ENCODE results near the gene ERI2. TPM values are rescaled to one million over a fixed set of nuclear protein-coding genes. Genes with fewer than 3 reads are reported as not detected.
"Not testable (repeated sequence)": the region's sequence is repeated elsewhere in the genome, so short reads cannot be mapped to it uniquely, and the experiment has no call there.

The ERI2 gene
- total RNA-seq, 1 experiment from 2014 or later = 16.9 TPM

DNA sequence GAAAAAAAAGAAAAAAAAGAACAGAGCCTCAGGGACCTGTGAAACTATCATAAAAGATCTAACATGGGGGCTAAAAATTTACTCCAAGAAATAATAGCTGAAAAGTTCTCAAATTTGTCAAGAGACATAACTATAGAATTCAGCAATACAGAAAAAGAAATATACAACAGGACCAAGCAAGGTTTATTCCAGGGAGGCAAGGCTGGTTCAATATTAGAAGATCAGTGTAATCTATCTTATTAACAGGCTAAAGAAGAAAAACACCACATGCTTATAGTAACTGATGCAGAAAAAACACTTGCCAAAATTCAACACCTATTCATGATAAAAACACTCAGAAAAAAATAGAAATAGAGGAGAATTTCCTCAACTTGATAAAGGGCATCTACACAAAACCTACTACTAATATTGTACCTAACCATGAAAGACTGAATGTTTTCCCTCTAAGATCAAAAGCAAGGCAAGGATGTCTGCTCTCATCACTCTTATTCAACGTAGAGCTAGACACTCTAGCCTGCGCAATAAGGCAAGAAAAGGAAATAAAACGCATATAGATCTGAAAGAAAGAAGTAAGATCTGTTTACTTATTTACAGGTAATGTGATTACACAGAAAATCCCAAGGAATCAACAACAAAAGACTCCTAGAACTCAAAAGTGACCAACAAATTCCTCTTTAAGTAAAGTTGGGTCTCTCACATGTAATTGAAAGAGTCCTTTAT lies 43.7 kb downstream of the ERI2 start:
- ATAC-seq (no peak), DNase-seq (ENCODE audit: low spot score) (no peak)
- Mint-ChIP-seq H3K27me3 (ENCODE audit: low read depth) (peaks cover 6% of the 10 kb centered on the region), H3K4me3 (peak overlapping the region; percentile 79; the same call in 1 of the 2 replicates), H3K27ac (no peak overlapping the region), H3K9me3 (peaks cover 25% of the 10 kb centered on the region), H3K36me3 (peaks cover 8% of the 10 kb centered on the region; the same call in 1 of the 2 replicates), H3K4me1 (peaks cover 18% of the 10 kb centered on the region)
- ChIA-PET CTCF (interaction anchor here (1.0 kb wide), 2 partner anchors 11 to 1161 kb away, joined by 3 to 4 read pairs; no protein-coding TSS in a partner anchor), POLR2A (no interaction called here)
- TF ChIP-seq GTF2I (CRISPR knock-in tag; conservative IDR thresholded peaks at IDR 0.05) (no peak), NR2C2 (CRISPR knock-in tag; IDR thresholded peaks at IDR 0.05) (no peak), ELF4 (CRISPR knock-in tag; IDR thresholded peaks at IDR 0.05; ENCODE audit: low read depth) (no peak)
- TF ChIP-seq, protein P1, sequence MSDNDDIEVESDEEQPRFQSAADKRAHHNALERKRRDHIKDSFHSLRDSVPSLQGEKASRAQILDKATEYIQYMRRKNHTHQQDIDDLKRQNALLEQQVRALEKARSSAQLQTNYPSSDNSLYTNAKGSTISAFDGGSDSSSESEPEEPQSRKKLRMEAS (CRISPR knock-in tag; IDR thresholded peaks at IDR 0.05) = no peak
- TF ChIP-seq, protein P2, sequence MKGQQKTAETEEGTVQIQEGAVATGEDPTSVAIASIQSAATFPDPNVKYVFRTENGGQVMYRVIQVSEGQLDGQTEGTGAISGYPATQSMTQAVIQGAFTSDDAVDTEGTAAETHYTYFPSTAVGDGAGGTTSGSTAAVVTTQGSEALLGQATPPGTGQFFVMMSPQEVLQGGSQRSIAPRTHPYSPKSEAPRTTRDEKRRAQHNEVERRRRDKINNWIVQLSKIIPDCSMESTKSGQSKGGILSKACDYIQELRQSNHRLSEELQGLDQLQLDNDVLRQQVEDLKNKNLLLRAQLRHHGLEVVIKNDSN (CRISPR knock-in tag; IDR thresholded peaks at IDR 0.05) = no peak

DNA sequence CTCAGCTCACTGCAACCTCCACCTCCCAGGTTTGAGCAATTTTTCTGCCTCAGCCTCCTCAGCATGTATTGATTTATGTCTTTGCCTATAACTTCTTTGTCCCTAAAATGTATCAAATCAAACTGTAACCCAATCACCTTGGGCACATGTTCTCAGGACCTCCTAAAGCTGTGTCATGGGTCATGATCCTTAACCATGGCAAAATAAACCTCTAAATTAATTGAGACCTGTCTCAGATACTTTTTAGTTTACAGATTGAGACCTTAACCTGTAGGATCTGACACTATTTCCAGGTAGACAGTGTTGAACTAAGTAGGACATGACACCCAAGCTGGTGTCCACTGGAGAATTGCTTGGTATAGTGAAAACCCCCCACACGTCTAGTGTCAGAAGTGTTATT lies 45.1 kb downstream of the ERI2 start:
- H3K4me1 Mint-ChIP-seq = peaks cover 18% of the 10 kb centered on the region

DNA sequence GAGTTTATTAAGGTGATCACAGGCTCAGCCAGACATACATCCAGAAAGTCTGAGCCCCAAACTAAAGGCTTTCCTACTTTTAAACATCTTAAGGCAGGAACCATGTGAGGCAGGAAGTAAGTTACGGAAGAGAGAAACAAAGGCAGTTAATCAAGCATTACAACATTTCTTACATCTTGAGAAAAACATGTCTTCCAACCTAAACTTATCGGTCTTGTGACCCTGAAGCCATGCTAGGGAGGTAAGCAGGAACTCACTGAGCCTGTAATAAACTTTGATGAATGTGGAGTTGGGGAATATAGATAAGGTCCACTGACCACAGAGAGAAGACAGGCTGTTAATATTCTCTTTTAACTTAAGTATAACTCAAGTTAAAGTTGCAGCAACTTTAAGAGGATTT lies 45.9 kb downstream of the ERI2 start:
- peaks cover 6% of the 10 kb centered on the region for H3K27me3 Mint-ChIP-seq (ENCODE audit: low read depth)
- peaks cover 25% of the 10 kb centered on the region for H3K9me3 Mint-ChIP-seq
- H3K27ac Mint-ChIP-seq = no peak overlapping the region
- TF ChIP-seq NR1H2 (CRISPR knock-in tag; IDR thresholded peaks at IDR 0.05) (no peak), ZNF232 (CRISPR knock-in tag; IDR thresholded peaks at IDR 0.05) (no peak), PRRX2 (CRISPR knock-in tag; IDR thresholded peaks at IDR 0.05) (no peak)
- TF ChIP-seq, protein P3, sequence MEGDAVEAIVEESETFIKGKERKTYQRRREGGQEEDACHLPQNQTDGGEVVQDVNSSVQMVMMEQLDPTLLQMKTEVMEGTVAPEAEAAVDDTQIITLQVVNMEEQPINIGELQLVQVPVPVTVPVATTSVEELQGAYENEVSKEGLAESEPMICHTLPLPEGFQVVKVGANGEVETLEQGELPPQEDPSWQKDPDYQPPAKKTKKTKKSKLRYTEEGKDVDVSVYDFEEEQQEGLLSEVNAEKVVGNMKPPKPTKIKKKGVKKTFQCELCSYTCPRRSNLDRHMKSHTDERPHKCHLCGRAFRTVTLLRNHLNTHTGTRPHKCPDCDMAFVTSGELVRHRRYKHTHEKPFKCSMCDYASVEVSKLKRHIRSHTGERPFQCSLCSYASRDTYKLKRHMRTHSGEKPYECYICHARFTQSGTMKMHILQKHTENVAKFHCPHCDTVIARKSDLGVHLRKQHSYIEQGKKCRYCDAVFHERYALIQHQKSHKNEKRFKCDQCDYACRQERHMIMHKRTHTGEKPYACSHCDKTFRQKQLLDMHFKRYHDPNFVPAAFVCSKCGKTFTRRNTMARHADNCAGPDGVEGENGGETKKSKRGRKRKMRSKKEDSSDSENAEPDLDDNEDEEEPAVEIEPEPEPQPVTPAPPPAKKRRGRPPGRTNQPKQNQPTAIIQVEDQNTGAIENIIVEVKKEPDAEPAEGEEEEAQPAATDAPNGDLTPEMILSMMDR (IDR thresholded peaks at IDR 0.05) = no peak
- no peak overlapping the region for H3K4me3 Mint-ChIP-seq
- ChIA-PET CTCF (no interaction called here), POLR2A (no interaction called here)
- DNase-seq (ENCODE audit: low spot score) (no peak), ATAC-seq (no peak)
- H3K4me1 Mint-ChIP-seq = peaks cover 18% of the 10 kb centered on the region
- H3K36me3 Mint-ChIP-seq = peaks cover 8% of the 10 kb centered on the region; the same call in 1 of the 2 replicates

More for the DNA sequence above, 45.1 kb downstream of the ERI2 start:
- POLR2A ChIA-PET = no interaction called here
- Mint-ChIP-seq H3K27me3 (ENCODE audit: low read depth) (peaks cover 6% of the 10 kb centered on the region), H3K36me3 (peaks cover 8% of the 10 kb centered on the region; the same call in 1 of the 2 replicates), H3K27ac (no peak overlapping the region), H3K4me3 (no peak overlapping the region), H3K9me3 (peaks cover 25% of the 10 kb centered on the region)
- ATAC-seq (no peak), DNase-seq (ENCODE audit: low spot score) (no peak)
- CTCF ChIA-PET = no interaction called here
- TF ChIP-seq RELA (CRISPR knock-in tag; IDR thresholded peaks at IDR 0.05; ENCODE audit: borderline replicate concordance) = no peak
- no peak for TF ChIP-seq TEAD4 (CRISPR knock-in tag; IDR thresholded peaks at IDR 0.05)
- no peak for TF ChIP-seq NFE2L1 (CRISPR knock-in tag; IDR thresholded peaks at IDR 0.05)
- no peak for TF ChIP-seq OVOL2 (CRISPR knock-in tag; IDR thresholded peaks at IDR 0.05; ENCODE audit: borderline replicate concordance)
- TF ChIP-seq NFYB (CRISPR knock-in tag; conservative IDR thresholded peaks at IDR 0.05; ENCODE audit: low read depth) = no peak

DNA sequence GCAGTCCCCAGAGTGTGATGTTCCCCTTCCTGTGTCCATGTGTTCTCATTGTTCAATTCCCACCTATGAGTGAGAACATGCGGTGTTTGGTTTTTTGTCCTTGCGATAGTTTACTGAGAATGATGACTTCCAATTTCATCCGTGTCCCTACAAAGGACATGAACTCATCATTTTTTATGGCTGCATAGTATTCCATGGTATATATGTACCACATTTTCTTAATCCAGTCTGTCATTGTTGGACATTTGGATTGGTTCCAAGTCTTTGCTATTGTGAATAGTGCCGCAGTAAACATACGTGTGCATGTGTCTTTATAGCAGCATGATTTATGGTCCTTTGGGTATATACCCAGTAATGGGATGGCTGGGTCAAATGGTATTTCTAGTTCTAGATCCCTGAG lies 50.5 kb downstream of the ERI2 start:
- H3K36me3 Mint-ChIP-seq; H3K4me1 Mint-ChIP-seq; H3K4me3 Mint-ChIP-seq; H3K9me3 Mint-ChIP-seq; POLR2A ChIA-PET; ATAC-seq; H3K27ac Mint-ChIP-seq; H3K27me3 Mint-ChIP-seq (ENCODE audit: low read depth); DNase-seq (ENCODE audit: low spot score): not testable (repeated sequence)
- CTCF ChIA-PET = interaction anchor here (1.5 kb wide), 1 partner anchor 1172 kb away, joined by 3 read pairs; no protein-coding TSS in a partner anchor

DNA sequence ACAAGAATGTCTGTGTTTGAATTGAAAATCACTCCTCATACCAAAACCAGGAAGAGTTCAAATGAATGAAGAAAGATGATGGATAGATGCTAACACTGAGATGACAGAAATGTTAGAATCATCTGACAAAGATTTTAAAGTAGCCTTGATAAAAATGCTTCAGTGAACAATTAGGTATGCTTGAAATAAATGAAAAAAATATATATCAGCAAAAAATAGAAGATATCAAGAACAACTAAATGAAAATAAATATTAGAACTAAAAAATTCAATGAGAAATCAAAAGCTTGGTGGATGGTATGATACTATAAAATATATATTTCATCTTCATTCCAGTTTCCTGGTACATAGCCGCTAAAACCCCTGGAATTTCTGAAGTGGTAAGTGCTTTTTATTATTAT lies 51.0 kb downstream of the ERI2 start:
- Mint-ChIP-seq H3K27me3 (ENCODE audit: low read depth) (peaks cover 9% of the 10 kb centered on the region), H3K4me3 (no peak overlapping the region), H3K9me3 (no peaks in the 10 kb centered on the region; the same call in 1 of the 2 replicates), H3K36me3 (no peaks in the 10 kb centered on the region), H3K27ac (no peak overlapping the region), H3K4me1 (no peaks in the 10 kb centered on the region)
- ChIA-PET CTCF (interaction anchor here (1.5 kb wide), 1 partner anchor 1172 kb away, joined by 3 read pairs; no protein-coding TSS in a partner anchor), POLR2A (no interaction called here)
- TF ChIP-seq TEAD1 (CRISPR knock-in tag; IDR thresholded peaks at IDR 0.05) = no peak
- TF ChIP-seq, protein P4, sequence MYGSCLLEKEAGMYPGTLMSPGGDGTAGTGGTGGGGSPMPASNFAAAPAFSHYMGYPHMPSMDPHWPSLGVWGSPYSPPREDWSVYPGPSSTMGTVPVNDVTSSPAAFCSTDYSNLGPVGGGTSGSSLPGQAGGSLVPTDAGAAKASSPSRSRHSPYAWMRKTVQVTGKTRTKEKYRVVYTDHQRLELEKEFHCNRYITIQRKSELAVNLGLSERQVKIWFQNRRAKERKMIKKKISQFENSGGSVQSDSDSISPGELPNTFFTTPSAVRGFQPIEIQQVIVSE (CRISPR knock-in tag; IDR thresholded peaks at IDR 0.05; ENCODE audit: borderline replicate concordance) = no peak
- TF ChIP-seq, protein P5, sequence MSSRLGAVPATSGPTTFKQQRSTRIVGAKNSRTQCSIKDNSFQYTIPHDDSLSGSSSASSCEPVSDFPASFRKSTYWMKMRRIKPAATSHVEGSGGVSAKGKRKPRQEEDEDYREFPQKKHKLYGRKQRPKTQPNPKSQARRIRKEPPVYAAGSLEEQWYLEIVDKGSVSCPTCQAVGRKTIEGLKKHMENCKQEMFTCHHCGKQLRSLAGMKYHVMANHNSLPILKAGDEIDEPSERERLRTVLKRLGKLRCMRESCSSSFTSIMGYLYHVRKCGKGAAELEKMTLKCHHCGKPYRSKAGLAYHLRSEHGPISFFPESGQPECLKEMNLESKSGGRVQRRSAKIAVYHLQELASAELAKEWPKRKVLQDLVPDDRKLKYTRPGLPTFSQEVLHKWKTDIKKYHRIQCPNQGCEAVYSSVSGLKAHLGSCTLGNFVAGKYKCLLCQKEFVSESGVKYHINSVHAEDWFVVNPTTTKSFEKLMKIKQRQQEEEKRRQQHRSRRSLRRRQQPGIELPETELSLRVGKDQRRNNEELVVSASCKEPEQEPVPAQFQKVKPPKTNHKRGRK (CRISPR knock-in tag; IDR thresholded peaks at IDR 0.05; ENCODE audit: borderline replicate concordance) = no peak
- TF ChIP-seq IRF2 (CRISPR knock-in tag; IDR thresholded peaks at IDR 0.05; ENCODE audit: borderline replicate concordance, low read depth) = no peak
- no peak for TF ChIP-seq EMX1 (CRISPR knock-in tag; IDR thresholded peaks at IDR 0.05)
- no peak for TF ChIP-seq NFE2L1 (CRISPR knock-in tag; IDR thresholded peaks at IDR 0.05)
- TF ChIP-seq SMAD4 (CRISPR knock-in tag; IDR thresholded peaks at IDR 0.05) = no peak
- DNase-seq (ENCODE audit: low spot score) (no peak), ATAC-seq (no peak)

All from WTC11 (cell line).